ENCODE data around the gene MRPL53. TPM values are rescaled to one million over a fixed set of nuclear protein-coding genes. Genes with fewer than 3 reads are reported as not detected.

The MRPL53 gene
- total and polyA plus RNA-seq, 9 of the 15 experiments (the other 6 are each of a cell fraction or from before 2014, with no cell fraction given) = 11.5 to 87.9 (median 41.1) TPM

DNA sequence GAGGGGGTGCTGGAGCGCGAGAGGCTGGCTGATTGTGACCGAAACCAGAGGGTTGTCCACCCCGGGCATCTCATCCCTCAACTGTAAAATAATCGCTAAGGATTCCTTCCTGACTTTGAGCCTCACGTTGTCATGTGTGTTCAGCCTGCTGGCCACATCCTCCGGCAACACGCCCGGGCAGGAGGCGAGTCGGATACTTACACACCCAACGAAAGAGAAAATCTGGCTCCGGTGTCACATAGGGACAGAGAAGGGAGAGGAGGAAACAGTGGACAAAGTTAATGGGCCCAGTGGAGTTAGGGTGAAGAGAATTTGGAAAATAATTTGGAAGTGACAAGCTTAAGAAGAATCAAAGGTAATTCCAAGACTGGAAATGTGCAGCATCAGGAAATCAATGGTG is 44.2 kb upstream of the MRPL53 start:
- FAIRE-seq = no peak
- 78% methylated on average over 10 of the region's 13 CpGs for WGBS (ENCODE audit: insufficient coverage, low coverage, missing lambda C conversion rate)
- Histone ChIP-seq H3K27ac (ENCODE audit: extremely low read depth, low read depth, low read length) (no peak overlapping the region), H3K79me2 (ENCODE audit: control insufficient read depth, insufficient read depth, low read length) (no peaks in the 10 kb centered on the region), H3K36me3 (ENCODE audit: control insufficient read depth, insufficient read depth, low read length) (no peaks in the 10 kb centered on the region), H4K20me1 (replicated peaks; ENCODE audit: control insufficient read depth, insufficient read depth, low read length) (no peaks in the 10 kb centered on the region), H3K9me1 (ENCODE audit: control insufficient read depth, insufficient read depth, low read length) (no peaks in the 10 kb centered on the region), H3K9ac (ENCODE audit: insufficient read depth in 1 of 2, low read depth in 2 of 2, low read length in 2 of 2) (no peak overlapping the region), H3K27me3 (ENCODE audit: control insufficient read depth in 2 of 2, insufficient read depth in 2 of 2, low read length in 2 of 2) (no peaks in the 10 kb centered on the region), H3K4me3 (no peak overlapping the region), H3K4me2 (ENCODE audit: insufficient read depth, low read length) (no peak overlapping the region), H2AFZ (ENCODE audit: low read depth, low read length) (no peak overlapping the region), H3K4me1 (replicated peaks in 1 of 2; ENCODE audit: control insufficient read depth in 2 of 2, insufficient read depth in 2 of 2, low read length in 2 of 2) (peaks cover 0 to 19% of the 10 kb centered on the region in 2 experiments; a peak in 3 of 5 replicates), H3K9me3 (replicated peaks; ENCODE audit: control insufficient read depth, insufficient read depth, low read depth, low read length) (no peaks in the 10 kb centered on the region)
- in situ Hi-C loops (cut with MboI) (no loop called here), intact Hi-C loops (cut with micrococcal nuclease) (no loop called here)
- no peak for DNase-seq (ENCODE audit: extremely low read depth in 1 of 4, low spot score in 3 of 4)
- no TSS peak for BruUV-seq (replicated peaks)
- TF ChIP-seq ATF1 (CRISPR knock-in tag; IDR thresholded peaks at IDR 0.05) (no peak), ATF1 (tag; IDR thresholded peaks at IDR 0.05) (no peak), ESRRA (IDR thresholded peaks at IDR 0.05; ENCODE audit: borderline replicate concordance, low read depth) (no peak), BACH1 (tag; IDR thresholded peaks at IDR 0.05) (no peak)
- ATAC-seq = no peak
- ChIA-PET POLR2A (interaction anchor here (1.5 kb wide), 1 partner anchor 11 kb away, joined by 5 read pairs; no protein-coding TSS in a partner anchor), CTCF (ENCODE audit: low intra/inter-chr PET ratio) (no interaction called here)

DNA sequence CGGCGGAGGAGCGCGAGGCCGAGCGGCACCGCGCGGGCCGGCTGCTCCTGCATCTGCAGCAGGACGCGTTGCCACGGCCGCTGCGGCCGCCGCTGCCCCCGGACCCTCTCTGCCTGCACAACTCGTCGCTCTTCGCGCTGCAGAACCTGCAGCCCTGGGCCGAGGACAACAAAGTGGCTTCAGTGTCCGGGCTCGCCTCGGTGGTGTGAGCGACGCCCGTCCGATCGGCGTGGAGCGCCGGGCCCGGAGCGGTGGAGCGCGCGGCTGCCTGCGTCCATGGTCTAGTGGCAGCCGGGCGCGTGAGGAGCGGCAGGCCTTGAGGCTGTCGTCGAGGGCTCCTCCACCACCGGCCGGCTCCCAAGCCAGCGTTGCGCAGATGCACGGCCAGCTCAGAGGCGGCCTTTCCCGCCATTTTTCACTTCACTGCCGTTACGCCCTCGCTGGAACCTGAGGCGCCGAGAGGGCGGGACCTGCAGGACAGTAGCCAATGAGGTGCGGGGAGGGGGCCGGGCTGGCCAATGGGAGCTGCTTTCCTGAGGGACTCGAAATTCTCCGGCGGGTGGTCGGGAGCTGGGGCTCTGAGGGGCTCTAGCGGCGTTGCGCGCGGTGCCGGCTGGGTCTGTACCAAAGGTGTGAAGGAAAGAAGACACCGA is 43.6 kb upstream of the MRPL53 start:
- no peaks in the 10 kb centered on the region for H4K20me1 ChIP-seq (replicated peaks; ENCODE audit: control insufficient read depth, insufficient read depth, low read length)
- no peak overlapping the region for H3K4me3 ChIP-seq
- no peaks in the 10 kb centered on the region for H3K9me3 ChIP-seq (replicated peaks; ENCODE audit: control insufficient read depth, insufficient read depth, low read depth, low read length)
- H3K36me3 ChIP-seq (ENCODE audit: control insufficient read depth, insufficient read depth, low read length) = no peaks in the 10 kb centered on the region
- no TSS peak for BruUV-seq (replicated peaks)
- H3K9ac ChIP-seq (ENCODE audit: insufficient read depth in 1 of 2, low read depth in 2 of 2, low read length in 2 of 2) = no peak overlapping the region
- no peak overlapping the region for H3K27ac ChIP-seq (ENCODE audit: extremely low read depth, low read depth, low read length)
- 86% methylated on average over 44 of the region's 72 CpGs for WGBS (ENCODE audit: insufficient coverage, low coverage, missing lambda C conversion rate)
- no peaks in the 10 kb centered on the region for H3K9me1 ChIP-seq (ENCODE audit: control insufficient read depth, insufficient read depth, low read length)
- H3K4me1 ChIP-seq (replicated peaks in 1 of 2; ENCODE audit: control insufficient read depth in 2 of 2, insufficient read depth in 2 of 2, low read length in 2 of 2) = peaks cover 0 to 19% of the 10 kb centered on the region in 2 experiments; a peak in 3 of 5 replicates
- FAIRE-seq = no peak
- DNase-seq (ENCODE audit: extremely low read depth in 1 of 4, low spot score in 3 of 4) = peak in 1 of 4 experiments; percentile 49
- no peaks in the 10 kb centered on the region for H3K79me2 ChIP-seq (ENCODE audit: control insufficient read depth, insufficient read depth, low read length)
- no peaks in the 10 kb centered on the region for H3K27me3 ChIP-seq (ENCODE audit: control insufficient read depth in 2 of 2, insufficient read depth in 2 of 2, low read length in 2 of 2)
- ChIA-PET CTCF (ENCODE audit: low intra/inter-chr PET ratio) (no interaction called here), POLR2A (no interaction called here)
- intact Hi-C loops (cut with micrococcal nuclease) (no loop called here), in situ Hi-C loops (cut with MboI) (no loop called here)
- no peak overlapping the region for H2AFZ ChIP-seq (ENCODE audit: low read depth, low read length)
- no peak for ATAC-seq
- no peak overlapping the region for H3K4me2 ChIP-seq (ENCODE audit: insufficient read depth, low read length)
- TF ChIP-seq, protein P1, sequence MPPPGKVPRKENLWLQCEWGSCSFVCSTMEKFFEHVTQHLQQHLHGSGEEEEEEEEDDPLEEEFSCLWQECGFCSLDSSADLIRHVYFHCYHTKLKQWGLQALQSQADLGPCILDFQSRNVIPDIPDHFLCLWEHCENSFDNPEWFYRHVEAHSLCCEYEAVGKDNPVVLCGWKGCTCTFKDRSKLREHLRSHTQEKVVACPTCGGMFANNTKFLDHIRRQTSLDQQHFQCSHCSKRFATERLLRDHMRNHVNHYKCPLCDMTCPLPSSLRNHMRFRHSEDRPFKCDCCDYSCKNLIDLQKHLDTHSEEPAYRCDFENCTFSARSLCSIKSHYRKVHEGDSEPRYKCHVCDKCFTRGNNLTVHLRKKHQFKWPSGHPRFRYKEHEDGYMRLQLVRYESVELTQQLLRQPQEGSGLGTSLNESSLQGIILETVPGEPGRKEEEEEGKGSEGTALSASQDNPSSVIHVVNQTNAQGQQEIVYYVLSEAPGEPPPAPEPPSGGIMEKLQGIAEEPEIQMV (tag; conservative IDR thresholded peaks at IDR 0.05; ENCODE audit: low read depth) = no peak
- TF ChIP-seq GATAD2A (IDR thresholded peaks at IDR 0.05) (no peak), CREB1 (IDR thresholded peaks at IDR 0.05) (no peak), CREB1 (CRISPR knock-in tag; IDR thresholded peaks at IDR 0.05) (no peak), ZNF311 (CRISPR knock-in tag; IDR thresholded peaks at IDR 0.05) (no peak), L3MBTL2 (IDR thresholded peaks at IDR 0.05) (no peak), CSDE1 (IDR thresholded peaks at IDR 0.05) (no peak), ETV1 (tag; conservative IDR thresholded peaks at IDR 0.05; ENCODE audit: low read depth) (no peak)
- TF ChIP-seq, protein P2, sequence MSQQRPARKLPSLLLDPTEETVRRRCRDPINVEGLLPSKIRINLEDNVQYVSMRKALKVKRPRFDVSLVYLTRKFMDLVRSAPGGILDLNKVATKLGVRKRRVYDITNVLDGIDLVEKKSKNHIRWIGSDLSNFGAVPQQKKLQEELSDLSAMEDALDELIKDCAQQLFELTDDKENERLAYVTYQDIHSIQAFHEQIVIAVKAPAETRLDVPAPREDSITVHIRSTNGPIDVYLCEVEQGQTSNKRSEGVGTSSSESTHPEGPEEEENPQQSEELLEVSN (IDR thresholded peaks at IDR 0.05; ENCODE audit: borderline replicate concordance in 1 of 2, extremely low read depth in 1 of 2, insufficient read depth in 1 of 2, insufficient read length in 1 of 2, low read depth in 1 of 2, low read length in 1 of 2, poor library complexity in 1 of 2, severe bottlenecking in 1 of 2) = peak in 1 of 2 experiments; percentile 36
